SK-N-SH (cell line): ENCODE measurements around the gene GSTM3. TPM values are rescaled to one million over a fixed set of nuclear protein-coding genes. Genes with fewer than 3 reads are reported as not detected.
A peak's percentile ranks its signal among the peaks of the same experiment; 100 is the strongest.

Experiments used
- CTCF ChIA-PET: fragments of 300-600, 350-600 bp; formaldehyde crosslinking; extraction: SDS; loops from one replicate; lab custom pipeline; 2021; lab: Yijun Ruan, JAX
- POLR2A ChIA-PET: fragments of 350-600 bp; sonication (Branson Sonifier 250); formaldehyde crosslinking; extraction: SDS; loops from one replicate; lab custom pipeline; 2020; ENCODE audit warnings: antibody characterized with exemption, inconsistent platforms; lab: Yijun Ruan, JAX
- DNase-seq: peaks from one replicate; pipeline ENCODE4 v3.0.0; 2012
- H2AFZ ChIP-seq: fragments of 200-600 bp; sonication (generic); 2 replicates; pipeline ENCODE4 v1.8.1; 2016; ENCODE audit warnings: antibody characterized with exemption, mild to moderate bottlenecking, low read depth
- H3F3A ChIP-seq: fragments of 200-600 bp; sonication (generic); replicated peaks from 2 replicates; pipeline ENCODE3; 2016; ENCODE audit warnings: antibody characterized with exemption, mild to moderate bottlenecking; ENCODE audit not compliant: insufficient read depth
- H3K27ac ChIP-seq, 2 experiments: fragments of 200-500 bp in 1 of 2; fragments of 200-600 bp in 1 of 2; sonication (Bioruptor generic) in 1 of 2; sonication (generic), shearing (Covaris generic) in 1 of 2; 2 replicates each; pipeline versions ENCODE4 v1.5.1 to v1.6.1; 2014 to 2016; ENCODE audit warnings: low read depth in 2 of 2, inconsistent platforms in 1 of 2, low read length in 1 of 2, mild to moderate bottlenecking in 1 of 2, mixed read lengths in 1 of 2
- H3K27me3 ChIP-seq: fragments of 200-600 bp; sonication (generic), shearing (Covaris generic); 2 replicates; pipeline ENCODE4 v1.6.1; 2016; ENCODE audit warnings: mixed run types; ENCODE audit not compliant: insufficient read depth
- H3K36me3 ChIP-seq, 2 experiments: fragments of 200-500 bp in 1 of 2; fragments of 200-600 bp in 1 of 2; sonication (Bioruptor generic) in 1 of 2; sonication (generic) in 1 of 2; replicated peaks in 1 of 2; 2 replicates each; pipeline versions ENCODE3 to v1.5.1; 2014 to 2016; ENCODE audit warnings: low read length in 1 of 2, mild to moderate bottlenecking in 1 of 2; ENCODE audit not compliant: insufficient read depth in 2 of 2, control insufficient read depth in 1 of 2
- H3K4me1 ChIP-seq, 2 experiments: fragments of 200-500 bp in 1 of 2; fragments of 200-600 bp in 1 of 2; sonication (Bioruptor generic) in 1 of 2; sonication (generic), shearing (Covaris generic) in 1 of 2; 2 replicates each; pipeline versions ENCODE4 v1.5.1 to v1.6.1; 2014 to 2016; ENCODE audit warnings: low read depth in 1 of 2, low read length in 1 of 2, mixed run types in 1 of 2; ENCODE audit not compliant: insufficient read depth in 2 of 2, control insufficient read depth in 1 of 2
- H3K4me2 ChIP-seq: fragments of 200-600 bp; sonication (generic), shearing (Covaris generic); 2 replicates; pipeline ENCODE4 v1.6.1; 2017; ENCODE audit warnings: mixed run types
- H3K4me3 ChIP-seq, 2 experiments: fragments of 200-500 bp in 1 of 2; fragments of 200-600 bp in 1 of 2; sonication (Bioruptor generic) in 1 of 2; sonication (generic), shearing (Covaris generic) in 1 of 2; 2 replicates each; pipeline versions ENCODE4 v1.5.1 to v1.8.1; 2014 to 2016; ENCODE audit warnings: low read depth in 2 of 2, inconsistent platforms in 1 of 2, low read length in 1 of 2, mild to moderate bottlenecking in 1 of 2, mixed read lengths in 1 of 2, moderate library complexity in 1 of 2
- H3K79me2 ChIP-seq: fragments of 200-600 bp; sonication (generic); 2 replicates; pipeline ENCODE4 v1.8.1; 2017; ENCODE audit warnings: mild to moderate bottlenecking; ENCODE audit not compliant: insufficient read depth
- H3K9ac ChIP-seq: fragments of 200-600 bp; sonication (generic); 2 replicates; pipeline ENCODE4 v1.6.1; 2017; ENCODE audit warnings: mixed run types
- H3K9me2 ChIP-seq: fragments of 200-600 bp; sonication (generic); 2 replicates; pipeline ENCODE4 v1.6.1; 2017; ENCODE audit warnings: mixed run types
- H3K9me3 ChIP-seq: fragments of 200-600 bp; sonication (generic); 2 replicates; pipeline ENCODE4 v1.6.1; 2017; ENCODE audit warnings: mixed run types, mild to moderate bottlenecking, moderate library complexity
- H4K20me1 ChIP-seq: fragments of 200-600 bp; sonication (generic); 2 replicates; pipeline ENCODE4 v1.6.1; 2017; ENCODE audit warnings: mild to moderate bottlenecking, mixed run types; ENCODE audit not compliant: insufficient read depth
- CHD2 ChIP-seq: fragments of 150-350 bp; IDR thresholded peaks from 2 replicates; pipeline ENCODE4 v1.6.1; 2018; ENCODE audit warnings: low read length; ENCODE audit not compliant: partially characterized antibody
- ELF1 ChIP-seq: IDR thresholded peaks from 2 replicates; pipeline ENCODE4 v1.4.0; 2012
- GABPA ChIP-seq: IDR thresholded peaks from 2 replicates; pipeline ENCODE4 v1.4.0; 2012; ENCODE audit warnings: low read depth, mild to moderate bottlenecking
- NFIC ChIP-seq: IDR thresholded peaks from 2 replicates; pipeline ENCODE4 v1.4.0; 2012; ENCODE audit warnings: borderline replicate concordance
- NRF1 ChIP-seq: IDR thresholded peaks from 2 replicates; pipeline ENCODE4 v1.6.1; 2012; ENCODE audit warnings: low read depth, mild to moderate bottlenecking, low read length
- RCOR1 ChIP-seq: fragments of 150-350 bp; IDR thresholded peaks from 2 replicates; pipeline ENCODE4 v1.6.1; 2017; ENCODE audit warnings: antibody characterized with exemption, low read length
- SIN3A ChIP-seq: IDR thresholded peaks from 2 replicates; pipeline ENCODE4 v1.6.1; 2012; ENCODE audit warnings: low read depth, mild to moderate bottlenecking, low read length, moderate library complexity, borderline replicate concordance
- SMC3 ChIP-seq: IDR thresholded peaks from 2 replicates; pipeline ENCODE4 v1.6.1; 2012; ENCODE audit warnings: low read depth, low read length, improper control_type of control experiment
- TAF1 ChIP-seq: IDR thresholded peaks from 2 replicates; pipeline ENCODE4 v1.6.1; 2012; ENCODE audit warnings: low read depth, mild to moderate bottlenecking, low read length, moderate library complexity, borderline replicate concordance
- TCF12 ChIP-seq: IDR thresholded peaks from 2 replicates; pipeline ENCODE4 v1.4.0; 2012
- USF1 ChIP-seq: IDR thresholded peaks from 2 replicates; pipeline ENCODE4 v1.4.0; 2012; ENCODE audit warnings: low read depth, borderline replicate concordance
- YY1 ChIP-seq: IDR thresholded peaks from 2 replicates; pipeline ENCODE4 v1.4.0; 2012; ENCODE audit warnings: low read depth, mild to moderate bottlenecking
- whole genome bisulfite sequencing: methylation state at CpG from one replicate; pipeline ENCODE4 v1.1.6; 2017; ENCODE audit warnings: low lambda C conversion rate; 5-methylcytosine and 5-hydroxymethylcytosine counted together
- polyA plus RNA-seq, 3 experiments: library from polyadenylated mRNA; depleted of rRNA; stranded (reverse); fragments of >200 nt; gene quantifications; 2 replicates each; pipeline ENCODE4 v1.2.3, GENCODE V29; 2012
- TF ChIP-seq, protein P1 (sequence below): IDR thresholded peaks from 2 replicates; pipeline ENCODE4 v1.6.1; 2012; ENCODE audit warnings: mild to moderate bottlenecking, low read depth, low read length, moderate library complexity
- TF ChIP-seq, protein P2 (sequence below): IDR thresholded peaks from 2 replicates; pipeline ENCODE4 v1.4.0; 2012; ENCODE audit warnings: low read depth

GSTM3 gene
- polyA plus RNA-seq, 1 of the 3 experiments (the other 2 are of a cell fraction) = 86.6 TPM

DNA sequence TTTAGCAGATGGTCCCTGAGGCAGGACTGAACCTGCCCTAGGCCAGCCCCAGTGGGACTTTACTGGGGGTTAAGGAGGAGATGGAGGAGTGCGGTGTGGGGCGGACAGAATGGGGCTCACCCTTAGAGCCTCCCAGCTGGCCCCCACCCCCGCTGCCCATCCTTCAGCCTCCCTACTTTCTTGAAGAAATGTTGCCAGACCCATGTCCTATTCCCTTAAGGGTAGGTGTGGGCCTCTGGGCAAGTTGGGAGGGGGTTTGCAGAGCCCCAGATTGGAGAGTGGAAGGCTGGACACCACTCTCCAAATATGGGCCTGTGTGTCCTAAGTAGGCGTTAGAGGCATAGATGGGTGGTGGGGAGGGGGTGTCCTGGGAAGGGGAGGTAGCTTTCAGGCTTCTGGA lies 42.1 kb upstream of the GSTM3 start (continued):
- TF ChIP-seq, protein P1, sequence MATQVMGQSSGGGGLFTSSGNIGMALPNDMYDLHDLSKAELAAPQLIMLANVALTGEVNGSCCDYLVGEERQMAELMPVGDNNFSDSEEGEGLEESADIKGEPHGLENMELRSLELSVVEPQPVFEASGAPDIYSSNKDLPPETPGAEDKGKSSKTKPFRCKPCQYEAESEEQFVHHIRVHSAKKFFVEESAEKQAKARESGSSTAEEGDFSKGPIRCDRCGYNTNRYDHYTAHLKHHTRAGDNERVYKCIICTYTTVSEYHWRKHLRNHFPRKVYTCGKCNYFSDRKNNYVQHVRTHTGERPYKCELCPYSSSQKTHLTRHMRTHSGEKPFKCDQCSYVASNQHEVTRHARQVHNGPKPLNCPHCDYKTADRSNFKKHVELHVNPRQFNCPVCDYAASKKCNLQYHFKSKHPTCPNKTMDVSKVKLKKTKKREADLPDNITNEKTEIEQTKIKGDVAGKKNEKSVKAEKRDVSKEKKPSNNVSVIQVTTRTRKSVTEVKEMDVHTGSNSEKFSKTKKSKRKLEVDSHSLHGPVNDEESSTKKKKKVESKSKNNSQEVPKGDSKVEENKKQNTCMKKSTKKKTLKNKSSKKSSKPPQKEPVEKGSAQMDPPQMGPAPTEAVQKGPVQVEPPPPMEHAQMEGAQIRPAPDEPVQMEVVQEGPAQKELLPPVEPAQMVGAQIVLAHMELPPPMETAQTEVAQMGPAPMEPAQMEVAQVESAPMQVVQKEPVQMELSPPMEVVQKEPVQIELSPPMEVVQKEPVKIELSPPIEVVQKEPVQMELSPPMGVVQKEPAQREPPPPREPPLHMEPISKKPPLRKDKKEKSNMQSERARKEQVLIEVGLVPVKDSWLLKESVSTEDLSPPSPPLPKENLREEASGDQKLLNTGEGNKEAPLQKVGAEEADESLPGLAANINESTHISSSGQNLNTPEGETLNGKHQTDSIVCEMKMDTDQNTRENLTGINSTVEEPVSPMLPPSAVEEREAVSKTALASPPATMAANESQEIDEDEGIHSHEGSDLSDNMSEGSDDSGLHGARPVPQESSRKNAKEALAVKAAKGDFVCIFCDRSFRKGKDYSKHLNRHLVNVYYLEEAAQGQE = no peak
- TF ChIP-seq RCOR1 = no peak

DNA sequence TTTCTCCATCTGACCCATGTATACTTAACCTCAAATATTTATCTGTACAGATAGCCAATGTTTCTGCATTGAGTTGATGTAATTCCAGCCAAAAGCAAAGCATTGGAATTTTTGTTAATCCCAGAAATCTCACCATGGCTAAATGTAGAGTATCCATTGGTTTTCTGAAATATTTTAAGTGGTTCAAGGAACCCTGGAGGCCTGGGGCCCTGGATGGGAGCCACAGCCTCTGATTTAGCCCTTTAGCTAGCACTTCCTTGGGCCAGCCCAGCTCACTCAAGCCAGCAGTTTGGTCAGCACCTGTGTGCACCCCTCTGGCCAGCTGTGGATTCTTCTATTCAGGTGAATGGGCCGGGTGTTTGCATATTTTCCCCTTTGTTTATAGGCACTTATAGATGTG lies 41.7 kb upstream of the GSTM3 start:
- H3K9ac ChIP-seq = no peak overlapping the region
- H3K9me2 ChIP-seq = no peaks in the 10 kb centered on the region
- H3K4me1 ChIP-seq = peaks cover 12% of the 10 kb centered on the region in 2 experiments; a peak in 3 of 4 replicates
- no peak for TF ChIP-seq CHD2
- TF ChIP-seq GABPA = no peak
- TF ChIP-seq ELF1 = no peak
- no peak for TF ChIP-seq USF1
- TF ChIP-seq, protein P1 = no peak
- no peak for TF ChIP-seq NRF1
- TF ChIP-seq YY1 = no peak
- TF ChIP-seq, protein P2, sequence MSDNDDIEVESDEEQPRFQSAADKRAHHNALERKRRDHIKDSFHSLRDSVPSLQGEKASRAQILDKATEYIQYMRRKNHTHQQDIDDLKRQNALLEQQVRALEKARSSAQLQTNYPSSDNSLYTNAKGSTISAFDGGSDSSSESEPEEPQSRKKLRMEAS = no peak
- TF ChIP-seq TCF12 = no peak
- TF ChIP-seq SIN3A = no peak
- no peak for TF ChIP-seq TAF1
- TF ChIP-seq NFIC = no peak
- TF ChIP-seq SMC3 = no peak
- TF ChIP-seq, all 33 proteins: peak for 0
- ChIA-PET POLR2A (no interaction called here), CTCF (interaction anchor here (0.9 to 27.7 kb wide), 3 partner anchors 7 to 230 kb away, joined by 3 to 822 read pairs (median 147); partner anchors contain the start of gene AHCYL1)
- no peak overlapping the region for H3K4me3 ChIP-seq
- no peaks in the 10 kb centered on the region for H3K79me2 ChIP-seq
- no peaks in the 10 kb centered on the region for H4K20me1 ChIP-seq
- no peaks in the 10 kb centered on the region for H3K27me3 ChIP-seq
- DNase-seq = no peak
- 89% methylated on average over 1 of the region's 1 CpG for WGBS
- no peaks in the 10 kb centered on the region for H3F3A ChIP-seq
- H2AFZ ChIP-seq = no peak overlapping the region
- H3K27ac ChIP-seq = no peak overlapping the region
- peak overlapping the region; percentile 54; the same call in 1 of the 2 replicates for H3K4me2 ChIP-seq
- H3K36me3 ChIP-seq = peaks cover 0 to 3% of the 10 kb centered on the region in 2 experiments
- H3K9me3 ChIP-seq = peaks cover 3% of the 10 kb centered on the region; the same call in 1 of the 2 replicates
